HuH-7.5 (cell line): ENCODE measurements around the gene ZNF182.
"Not testable (repeated sequence)": the region's sequence is repeated elsewhere in the genome, so short reads cannot be mapped to it uniquely, and the experiment has no call there.

Source experiments
- DNase-seq: peaks from one replicate; pipeline ENCODE4 v3.0.0; 2011; ENCODE audit warnings: low spot score

Gene ZNF182

DNA sequence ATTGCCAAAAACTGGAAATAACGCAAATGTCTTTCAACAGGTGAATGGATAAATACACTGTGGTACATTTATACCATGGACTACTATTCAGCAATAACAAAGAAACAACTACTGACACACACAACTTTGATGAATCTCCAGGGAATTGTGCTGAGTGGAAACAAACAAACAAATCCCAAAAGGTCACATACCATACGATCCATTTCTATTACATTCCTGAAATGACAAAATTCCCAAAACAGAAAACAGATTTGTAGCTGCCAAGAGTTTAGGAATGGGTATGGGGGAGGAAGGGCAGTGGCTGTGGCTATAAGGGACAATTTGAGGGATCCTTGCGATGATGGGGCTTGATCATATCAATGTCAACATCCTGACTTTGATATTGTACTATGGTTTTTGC, 2.5 kb downstream of the ZNF182 start:
- no peak for DNase-seq

DNA sequence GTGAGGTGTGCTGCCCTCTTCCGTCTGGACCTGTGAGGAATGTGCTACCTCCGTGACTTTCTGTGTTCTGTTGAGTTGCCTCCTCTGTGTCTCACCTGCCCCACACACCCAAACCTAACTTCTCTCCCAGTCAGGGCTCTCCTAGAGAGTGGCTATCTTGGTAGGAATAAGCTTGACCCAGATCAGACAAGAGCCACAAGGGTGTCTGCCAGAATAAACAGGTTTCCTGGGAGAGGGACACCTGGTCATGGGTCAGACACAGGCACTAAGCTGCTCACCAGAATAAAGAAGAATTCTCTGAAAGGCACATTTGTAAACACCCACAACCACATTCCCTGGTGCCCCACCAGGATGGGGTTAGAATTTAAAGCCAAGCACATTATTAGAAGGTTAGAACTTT, 11.1 kb downstream of the ZNF182 start:
- no peak for DNase-seq

DNA sequence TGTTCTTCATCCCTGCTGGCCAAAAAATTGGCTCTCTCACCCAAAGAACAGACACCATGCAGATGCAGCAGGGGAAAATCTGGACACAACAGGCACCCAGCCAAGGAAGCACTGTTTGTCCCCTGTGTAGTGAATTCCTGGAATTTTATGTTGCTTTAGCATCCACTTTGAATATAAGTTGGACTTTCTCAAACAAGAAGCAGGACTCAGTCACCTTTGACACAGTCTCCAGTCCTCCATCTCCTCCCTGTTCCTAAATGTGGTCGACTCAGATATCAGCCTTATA, 11.8 kb downstream of the ZNF182 start:
- no peak for DNase-seq

DNA sequence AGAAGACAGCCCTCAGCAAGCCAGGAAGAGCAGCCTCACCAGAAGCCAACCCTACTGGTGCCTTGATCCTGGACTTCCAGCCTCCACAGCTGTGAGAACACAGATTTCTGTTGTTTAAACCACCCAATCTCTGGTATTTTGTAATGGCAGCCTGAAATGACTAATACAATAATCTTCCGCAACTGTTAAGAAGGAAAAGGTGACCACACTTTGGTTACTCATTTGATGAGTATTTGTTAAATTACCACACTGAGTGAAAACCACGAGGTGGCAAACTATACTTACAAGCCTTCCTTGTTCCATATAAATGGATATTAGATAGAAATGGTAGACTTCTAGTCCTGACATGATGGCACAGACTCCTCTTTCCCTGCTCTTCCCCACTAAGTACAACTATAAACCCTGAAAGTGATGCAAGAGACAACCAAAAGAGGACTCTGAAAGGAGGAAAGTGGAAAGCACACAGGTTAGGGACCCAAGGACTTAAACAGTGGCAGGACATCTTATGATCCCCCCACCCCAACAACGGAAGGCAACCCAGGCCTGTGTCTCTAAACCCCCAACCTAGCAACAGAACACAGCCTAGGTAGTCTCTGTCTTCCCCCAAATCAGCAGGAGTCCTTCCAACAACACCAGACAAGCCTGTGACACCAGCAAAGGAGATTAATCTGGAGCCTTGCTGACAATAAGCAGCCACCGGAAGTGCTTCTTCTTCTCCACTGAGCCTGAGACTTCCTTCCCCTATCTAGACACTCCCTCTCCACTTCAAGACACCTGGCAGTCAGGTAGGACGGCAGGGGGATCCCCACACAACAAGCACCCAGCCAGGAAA, 12.3 kb downstream of the ZNF182 start:
- no peak for DNase-seq

DNA sequence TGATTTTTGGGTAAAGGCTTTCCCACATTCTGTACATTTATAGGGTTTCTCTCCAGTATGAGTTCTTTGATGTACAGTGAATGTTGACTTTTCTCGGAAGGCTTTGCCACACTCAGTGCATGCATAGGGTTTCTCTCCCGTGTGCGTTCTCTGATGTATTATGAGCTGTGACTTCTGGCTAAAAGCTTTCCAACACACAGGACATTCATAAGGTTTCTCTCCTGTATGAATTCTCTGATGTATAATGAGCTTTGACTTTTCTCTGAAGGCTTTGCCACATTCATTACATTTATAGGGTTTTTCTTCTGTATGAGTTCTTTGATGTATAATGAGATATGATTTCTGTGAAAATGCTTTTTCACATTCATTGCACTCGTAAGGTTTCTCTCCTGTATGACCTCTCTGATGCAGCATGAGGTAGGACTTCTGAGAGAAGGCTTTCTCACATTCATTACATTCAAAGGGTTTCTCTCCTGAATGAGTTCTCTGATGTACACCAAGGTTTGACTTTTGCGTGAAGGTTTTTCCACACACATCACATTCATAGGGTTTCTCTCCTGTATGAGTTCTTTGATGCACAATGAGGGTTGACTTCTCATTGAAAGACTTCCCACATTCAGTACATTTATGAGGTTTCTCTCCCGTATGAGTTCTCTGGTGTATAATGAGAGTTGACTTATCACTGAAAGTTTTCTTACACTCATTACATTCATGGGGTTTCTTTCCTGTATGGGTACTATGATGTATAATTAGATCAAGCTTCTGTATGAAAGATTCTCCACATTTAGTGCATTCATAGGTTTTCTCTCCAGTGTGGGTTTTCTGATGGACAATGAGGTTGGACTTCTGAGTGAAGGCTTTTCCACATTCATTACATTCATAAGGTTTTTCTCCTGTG, 27.3 kb downstream of the ZNF182 start:
- no peak for DNase-seq

DNA sequence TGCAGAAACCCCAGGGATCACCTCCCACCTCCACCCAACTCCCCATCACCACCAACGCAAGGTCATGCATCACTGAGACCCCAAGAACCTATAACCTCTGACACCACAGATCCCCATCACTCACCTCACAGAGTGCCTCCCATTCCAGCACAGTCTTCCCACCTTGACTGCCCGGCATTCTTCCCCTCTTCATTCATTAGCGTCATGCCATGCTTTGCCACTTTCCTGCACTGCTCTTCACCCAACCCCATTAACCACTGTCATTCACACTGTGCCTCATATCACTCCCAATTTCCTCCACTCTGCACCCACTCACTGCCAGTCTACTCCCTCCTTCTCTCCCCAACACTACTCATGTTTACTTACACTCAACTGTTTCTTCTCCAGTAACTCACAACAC, 30.6 kb downstream of the ZNF182 start:
- DNase-seq = no peak

DNA sequence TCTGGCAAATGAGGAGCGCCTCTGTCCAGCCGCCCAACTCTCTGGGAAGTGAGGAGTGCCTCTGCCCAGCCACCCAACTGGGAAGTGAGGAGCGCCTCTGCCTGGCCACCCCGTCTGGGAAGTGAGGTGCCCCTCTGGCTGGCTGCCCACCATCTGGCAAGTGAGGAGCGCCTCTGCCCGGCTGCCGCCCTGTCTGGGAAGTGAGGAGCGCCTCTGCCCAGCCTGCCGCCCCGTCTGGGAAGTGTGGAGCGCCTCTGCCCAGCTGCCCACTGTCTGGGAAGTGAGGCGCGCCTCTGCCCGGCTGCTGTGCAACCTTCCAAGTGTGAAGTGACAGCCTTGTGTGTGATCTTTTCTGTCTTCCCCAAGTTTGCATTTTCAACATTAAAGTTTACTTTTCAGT, 38.3 kb downstream of the ZNF182 start:
- DNase-seq = not testable (repeated sequence)

DNA sequence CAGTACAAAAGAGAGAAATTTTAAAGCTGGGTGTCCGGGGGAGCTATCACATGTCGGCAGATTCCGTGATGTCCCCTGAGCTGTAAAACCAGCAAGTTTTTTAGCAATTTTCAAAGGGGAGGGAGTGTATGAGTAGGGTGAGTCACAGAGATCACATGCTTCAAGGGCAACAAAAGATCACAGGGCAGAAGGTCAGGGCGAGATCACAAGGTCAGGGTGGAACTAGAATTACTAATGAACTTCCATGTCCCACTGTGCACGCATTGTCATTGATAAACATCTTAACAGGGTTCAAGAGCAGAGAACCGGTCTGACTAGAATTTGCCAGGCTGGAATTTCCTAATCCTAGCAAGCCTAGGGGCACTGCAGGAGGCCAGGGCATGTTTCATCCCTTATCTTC, 42.0 kb downstream of the ZNF182 start:
- DNase-seq = not testable (repeated sequence)

DNA sequence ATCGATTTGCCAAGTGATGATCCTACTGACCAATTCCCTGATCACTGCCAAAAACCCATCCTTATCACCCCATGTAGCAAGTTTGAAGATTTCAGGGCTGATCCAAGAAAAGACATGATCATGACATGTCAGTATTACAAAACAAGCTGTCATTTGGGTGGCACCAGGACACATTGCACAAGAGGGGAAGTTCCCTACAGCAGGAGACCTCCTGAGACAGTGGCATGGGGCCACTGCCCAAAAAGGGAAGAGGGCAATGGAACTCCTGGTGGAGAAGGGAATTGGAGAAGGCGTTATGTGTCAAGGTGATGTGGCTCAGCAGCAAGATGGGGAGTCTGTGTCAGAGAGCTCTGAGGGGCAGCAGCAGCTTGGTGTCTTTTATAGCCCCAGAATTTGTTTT, 43.4 kb downstream of the ZNF182 start:
- DNase-seq = no peak

DNA sequence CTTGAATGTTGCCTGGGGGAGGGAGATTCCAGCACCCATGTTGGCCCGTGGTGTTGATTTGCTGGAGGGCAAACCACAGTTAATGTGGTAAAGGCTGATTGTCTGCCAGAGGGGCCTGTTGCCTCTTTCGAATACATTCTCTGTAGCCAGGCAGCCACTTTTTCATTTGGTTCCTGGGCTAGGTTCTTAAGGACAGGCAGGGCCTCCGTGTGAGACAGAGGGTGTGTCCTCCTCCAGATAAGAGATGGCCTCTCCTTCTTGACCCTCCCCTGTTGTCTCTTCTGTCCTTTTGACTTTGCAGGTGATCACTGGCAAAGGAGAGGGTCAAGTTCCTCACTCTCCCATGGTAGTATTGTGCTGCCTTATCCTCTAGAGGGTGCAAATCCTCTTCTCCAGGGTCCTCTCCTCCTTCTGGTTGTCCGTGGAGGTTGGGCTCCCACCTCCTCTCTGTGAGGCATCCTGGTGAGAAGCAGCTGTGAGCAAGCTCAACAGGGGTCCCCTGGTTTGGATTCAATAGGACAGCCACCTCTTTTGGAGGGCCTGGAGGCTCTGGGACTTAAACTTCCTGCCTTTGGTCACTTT, 44.9 kb downstream of the ZNF182 start:
- DNase-seq = no peak

DNA sequence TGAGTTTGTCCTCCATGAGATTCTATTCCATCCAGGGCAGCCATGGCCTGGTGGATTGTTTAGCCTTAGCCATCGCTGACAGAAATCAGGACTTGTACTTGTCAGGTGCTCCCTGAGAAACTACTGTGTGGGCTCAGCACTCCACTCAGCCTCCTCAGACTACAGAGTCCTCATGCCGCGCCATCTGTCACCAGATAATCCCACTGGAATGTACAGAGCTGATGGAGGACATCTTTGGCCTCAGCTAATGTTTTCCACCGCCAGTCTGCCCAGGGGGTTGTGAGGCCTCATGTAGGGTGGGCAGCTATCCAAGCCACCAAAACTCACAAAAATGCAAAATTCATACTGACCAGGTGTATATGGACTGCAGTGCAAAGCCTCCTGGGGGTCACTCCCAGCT, 45.6 kb downstream of the ZNF182 start:
- not testable (repeated sequence) for DNase-seq

DNA sequence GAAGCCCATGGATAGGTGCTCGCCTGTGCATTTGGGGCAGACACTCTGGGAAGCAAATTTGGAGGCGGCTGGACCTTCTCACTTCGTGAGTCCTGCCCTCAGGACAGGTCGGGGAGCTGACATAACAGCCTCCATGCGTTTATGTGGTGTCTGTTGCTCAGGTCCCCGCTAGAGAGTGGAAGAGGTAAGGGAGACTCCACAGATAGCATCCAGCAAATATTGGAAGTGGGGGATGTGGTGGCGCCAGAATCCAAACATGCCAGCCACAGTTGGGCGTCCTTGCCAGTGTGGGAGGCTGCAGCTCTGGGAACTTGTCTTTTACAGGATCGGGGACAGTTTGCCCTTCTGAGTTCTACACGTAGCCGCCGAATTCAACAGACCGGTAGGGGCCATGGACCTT, 47.8 kb downstream of the ZNF182 start:
- DNase-seq = no peak

DNA sequence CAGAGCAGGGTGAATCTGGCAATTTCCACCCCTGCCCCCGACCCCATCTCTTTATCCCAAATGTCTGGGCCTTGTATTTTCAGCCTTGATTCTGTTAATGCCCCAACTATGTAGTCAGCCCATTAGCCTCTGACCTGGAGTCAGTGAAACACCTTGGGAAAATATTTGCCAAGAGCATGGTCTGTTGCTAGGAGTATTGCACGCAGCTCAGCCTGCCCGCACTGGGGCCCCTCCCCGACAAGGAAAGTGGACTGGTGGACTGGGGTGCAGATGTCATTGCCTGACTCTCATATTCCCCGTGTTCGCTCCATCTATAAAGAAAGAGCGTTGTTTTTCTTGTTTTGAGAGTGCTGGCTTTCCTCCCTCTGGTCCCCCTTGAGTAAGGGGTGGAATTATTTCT, 48.5 kb downstream of the ZNF182 start:
- not testable (repeated sequence) for DNase-seq

DNA sequence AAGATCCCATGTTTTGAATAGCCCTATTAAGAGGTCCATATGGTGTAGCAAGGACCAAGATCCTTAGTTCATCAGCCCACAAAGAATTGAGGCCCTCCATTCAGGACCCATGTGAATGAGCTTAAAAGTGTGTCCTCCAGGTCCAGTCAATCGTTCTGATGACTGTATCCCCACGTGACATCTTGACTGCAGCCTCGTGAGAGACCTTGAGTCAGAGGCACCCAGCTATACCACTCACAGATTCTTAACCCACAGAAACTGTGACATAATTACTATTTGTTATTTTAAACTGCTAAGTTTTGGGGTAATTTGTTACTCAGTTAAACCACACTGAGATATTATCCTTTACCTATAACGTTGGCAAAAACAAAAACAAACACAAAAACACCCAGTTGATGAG, 62.4 kb downstream of the ZNF182 start:
- no peak for DNase-seq

DNA sequence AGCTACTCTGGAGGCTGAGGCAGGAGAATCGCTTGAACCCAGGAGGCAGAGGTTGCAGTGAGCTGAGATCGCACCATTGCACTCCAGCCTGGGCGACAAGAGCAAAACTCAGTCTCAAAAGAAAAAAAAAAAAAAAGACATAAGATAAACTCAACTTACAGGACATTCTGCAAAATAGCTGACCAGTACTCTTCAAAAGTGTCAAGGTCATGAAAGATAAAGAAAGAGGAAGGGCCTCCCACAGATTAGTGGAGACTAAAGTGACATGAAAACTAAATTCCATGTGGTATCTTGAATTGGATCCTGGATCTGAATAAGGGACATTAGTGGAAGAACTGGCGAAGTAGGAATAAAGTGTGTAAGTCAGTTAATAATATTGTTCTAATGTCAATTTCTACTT, 63.3 kb downstream of the ZNF182 start:
- no peak for DNase-seq

DNA sequence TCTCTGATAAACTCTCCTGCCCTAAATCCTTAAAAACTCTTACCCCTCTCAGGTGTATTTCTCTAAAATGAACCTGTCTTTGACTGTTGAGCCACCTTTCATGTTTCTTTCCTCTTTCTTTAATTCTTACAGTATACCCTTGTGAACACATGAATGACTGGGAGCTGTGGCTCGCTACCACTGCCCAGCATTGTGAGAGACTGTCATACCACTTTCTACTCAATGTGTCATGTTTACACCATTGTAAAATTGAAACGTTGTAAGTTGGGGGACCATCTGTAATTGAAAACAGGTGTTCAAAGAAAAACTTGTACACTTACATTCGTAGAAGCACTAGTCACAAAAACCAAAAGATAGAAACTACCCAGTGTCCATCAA, 66.9 kb downstream of the ZNF182 start:
- no peak for DNase-seq

DNA sequence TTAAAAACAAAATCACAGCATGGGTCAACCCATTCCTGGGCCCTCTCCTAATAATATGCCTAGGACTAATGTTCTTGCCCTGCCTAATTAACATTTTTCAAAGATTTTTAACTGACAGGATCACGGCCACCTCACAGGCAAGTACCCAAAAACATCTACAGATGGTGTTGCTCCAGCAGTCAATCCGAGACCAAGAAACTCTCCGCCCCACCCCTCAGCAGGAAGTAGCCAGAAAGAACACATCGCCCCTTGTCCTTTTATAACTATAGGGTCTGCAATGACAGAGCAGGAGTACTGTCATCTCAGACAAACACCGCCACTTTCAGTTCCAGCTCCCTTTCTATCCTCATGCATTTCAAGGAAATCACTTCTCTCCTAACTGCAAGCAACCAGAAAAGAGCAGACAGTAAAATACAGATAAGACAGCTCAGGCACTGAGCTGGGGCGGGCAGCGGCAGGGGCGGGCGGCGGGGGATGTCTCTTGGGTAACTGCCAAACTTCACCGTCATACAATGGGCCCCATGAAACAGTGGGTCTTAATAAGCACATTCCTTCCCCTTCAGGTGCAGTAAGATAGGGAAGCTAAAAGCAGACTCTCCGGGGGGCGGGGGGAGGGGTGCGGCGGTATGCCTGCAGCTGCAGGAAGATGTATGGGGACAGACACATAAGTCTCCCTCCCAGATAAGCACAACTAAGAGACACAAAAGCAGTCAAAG, 67.4 kb downstream of the ZNF182 start:
- DNase-seq = no peak

DNA sequence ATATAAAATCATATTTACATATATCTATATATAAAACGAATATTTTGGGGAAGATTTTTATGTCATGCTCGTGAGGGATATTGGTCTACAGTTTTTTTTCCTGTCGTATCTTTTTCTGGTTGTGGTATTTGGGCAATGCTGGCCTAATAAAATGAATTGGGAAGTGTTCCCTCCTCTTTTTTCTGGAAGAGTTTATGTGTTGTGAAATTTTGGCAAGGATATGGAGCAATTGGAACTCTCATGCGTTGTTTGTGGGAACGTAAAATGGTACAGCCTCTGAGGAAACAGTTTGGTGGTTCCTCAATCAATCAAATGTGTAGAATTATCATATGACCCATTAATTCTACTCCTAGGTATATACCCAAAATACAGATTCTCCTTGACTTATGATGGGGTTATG, 69.8 kb downstream of the ZNF182 start:
- DNase-seq = no peak

DNA sequence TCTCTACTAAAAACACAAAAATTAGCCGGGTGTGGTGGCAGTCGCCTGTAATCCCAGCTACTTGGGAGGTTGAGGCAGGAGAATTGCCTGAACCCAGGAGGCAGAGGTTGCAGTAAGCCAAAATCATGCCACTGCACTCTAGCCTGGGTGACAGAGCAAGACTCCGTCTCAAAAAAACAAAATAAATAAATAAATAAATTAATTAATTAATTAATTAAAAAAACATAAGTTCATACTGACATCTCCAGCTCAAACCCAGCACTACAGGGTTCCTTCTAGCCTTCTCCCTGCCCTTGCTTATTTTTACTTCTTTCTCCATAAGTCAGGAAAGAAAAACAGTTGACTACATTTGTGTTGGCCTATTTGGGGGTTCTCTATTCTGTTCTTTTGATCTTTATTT, 71.8 kb downstream of the ZNF182 start:
- DNase-seq = not testable (repeated sequence)

DNA sequence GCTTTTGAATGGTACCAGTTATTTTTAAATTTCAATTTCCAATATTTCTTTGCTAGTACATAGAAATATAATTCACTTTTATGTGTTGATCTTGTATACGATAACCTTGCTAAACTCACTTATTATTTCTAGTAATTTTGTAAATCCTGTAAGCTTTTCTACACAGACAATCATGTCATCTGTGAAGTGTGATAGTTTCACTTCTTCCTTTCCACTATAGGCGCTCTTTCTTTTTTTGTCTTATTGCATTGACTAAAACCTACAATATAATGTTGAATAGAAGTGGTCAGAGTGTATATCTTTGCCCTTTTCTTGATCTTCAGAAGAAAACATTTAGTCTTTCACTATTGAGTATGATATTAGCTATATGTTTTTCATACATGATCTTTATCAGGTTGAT, 76.6 kb downstream of the ZNF182 start:
- DNase-seq = no peak
